NCI-H526 (cell line): ENCODE measurements around the gene KIF19.
A peak's percentile ranks its signal among the peaks of the same experiment; 100 is the strongest.

Source experiments
- DNase-seq, 2 experiments: peaks; one replicate each; lab custom pipeline; 2025; lab: John Stamatoyannopoulos, UW

KIF19 gene

DNA sequence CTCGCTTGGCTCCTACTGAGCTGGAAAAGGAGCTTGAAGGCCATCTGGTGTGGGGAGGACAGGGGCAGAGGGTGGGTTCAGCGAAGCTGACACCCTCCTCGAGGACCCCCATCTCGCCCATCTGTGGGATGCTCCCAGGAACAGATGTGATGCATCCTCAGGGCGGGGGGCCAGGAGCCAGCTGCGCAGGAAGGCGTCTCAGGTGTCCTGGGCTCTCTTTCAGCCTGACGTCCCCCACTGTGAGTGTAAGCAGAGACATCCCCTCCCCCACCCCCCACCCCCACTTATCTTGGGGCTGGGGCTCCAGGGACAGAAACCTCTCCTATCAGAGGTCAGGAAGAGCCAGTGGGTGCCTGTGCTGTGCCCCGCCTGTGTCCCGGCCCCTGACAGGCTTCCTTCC, 16.2 kb downstream of the KIF19 start:
- no peak for DNase-seq

DNA sequence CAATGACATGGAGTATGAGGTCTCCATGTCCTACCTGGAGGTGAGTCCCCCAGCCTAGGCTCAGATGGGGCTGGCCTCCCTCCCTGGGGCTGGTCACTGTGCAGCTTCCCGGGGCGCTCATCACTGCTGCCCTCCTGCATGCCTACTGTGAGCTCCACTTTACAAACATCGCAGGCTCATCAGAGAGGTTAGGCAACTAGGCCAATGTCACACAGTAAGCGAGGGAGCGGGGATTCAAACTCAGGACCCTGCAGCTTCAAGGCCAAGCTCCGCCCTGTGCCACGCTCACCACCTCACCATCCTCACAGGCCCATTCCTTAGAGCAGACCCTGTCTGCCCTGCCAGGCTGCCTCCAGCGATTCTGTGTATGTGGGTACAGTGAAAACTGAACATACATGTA, 17.1 kb downstream of the KIF19 start:
- DNase-seq: no peak

DNA sequence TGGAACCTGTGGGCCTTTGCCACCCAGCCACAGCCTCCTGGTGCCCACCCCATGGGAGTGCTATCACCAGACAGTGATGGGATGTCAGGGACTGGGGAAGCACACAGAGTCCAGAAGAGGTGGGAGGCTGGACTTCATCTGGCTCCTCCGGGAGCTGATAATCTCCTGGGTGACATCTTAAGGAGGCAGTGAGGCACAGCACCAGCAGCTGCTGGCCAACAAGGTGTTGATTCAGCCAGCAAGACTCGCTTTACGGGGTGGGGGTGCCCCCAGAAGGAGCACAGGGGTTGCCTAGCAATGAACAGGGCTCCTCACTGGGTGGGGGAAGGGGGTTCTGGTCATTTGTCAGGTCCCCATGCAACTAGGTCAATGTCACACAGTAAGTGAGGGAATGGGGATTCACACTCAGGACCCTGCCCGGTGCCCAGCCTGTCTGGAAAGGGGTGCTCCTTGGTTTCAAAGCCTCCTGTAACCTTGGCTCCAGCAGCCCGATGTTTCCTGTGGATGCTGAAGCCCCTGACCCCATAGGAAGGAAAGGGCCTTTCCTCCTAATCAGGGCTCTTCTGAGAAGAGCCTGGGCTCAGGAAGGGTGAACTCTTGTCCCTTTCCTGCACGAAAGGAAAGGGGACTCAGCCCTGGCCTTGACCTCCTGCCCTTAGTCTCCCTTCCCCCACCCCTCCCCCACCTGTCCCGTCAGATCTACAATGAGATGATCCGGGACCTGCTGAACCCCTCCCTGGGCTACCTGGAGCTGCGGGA, 17.7 kb downstream of the KIF19 start:
- no peak for DNase-seq

DNA sequence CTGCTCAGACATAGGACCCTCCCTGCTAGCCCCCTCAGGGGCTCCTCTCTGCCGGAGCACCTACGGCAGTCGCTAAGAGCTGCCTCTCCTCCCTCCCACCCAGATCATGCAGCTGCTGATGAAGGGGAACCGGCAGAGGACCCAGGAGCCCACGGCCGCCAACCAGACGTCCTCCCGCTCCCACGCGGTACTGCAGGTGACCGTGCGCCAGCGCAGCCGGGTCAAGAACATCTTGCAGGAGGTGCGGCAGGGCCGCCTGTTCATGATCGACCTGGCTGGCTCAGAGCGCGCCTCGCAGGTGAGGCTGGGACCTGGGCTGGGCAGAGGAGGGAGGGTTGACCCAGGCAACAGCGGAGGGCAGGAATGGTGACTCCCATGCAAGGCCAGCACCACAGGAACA, 18.6 kb downstream of the KIF19 start:
- no peak for DNase-seq

DNA sequence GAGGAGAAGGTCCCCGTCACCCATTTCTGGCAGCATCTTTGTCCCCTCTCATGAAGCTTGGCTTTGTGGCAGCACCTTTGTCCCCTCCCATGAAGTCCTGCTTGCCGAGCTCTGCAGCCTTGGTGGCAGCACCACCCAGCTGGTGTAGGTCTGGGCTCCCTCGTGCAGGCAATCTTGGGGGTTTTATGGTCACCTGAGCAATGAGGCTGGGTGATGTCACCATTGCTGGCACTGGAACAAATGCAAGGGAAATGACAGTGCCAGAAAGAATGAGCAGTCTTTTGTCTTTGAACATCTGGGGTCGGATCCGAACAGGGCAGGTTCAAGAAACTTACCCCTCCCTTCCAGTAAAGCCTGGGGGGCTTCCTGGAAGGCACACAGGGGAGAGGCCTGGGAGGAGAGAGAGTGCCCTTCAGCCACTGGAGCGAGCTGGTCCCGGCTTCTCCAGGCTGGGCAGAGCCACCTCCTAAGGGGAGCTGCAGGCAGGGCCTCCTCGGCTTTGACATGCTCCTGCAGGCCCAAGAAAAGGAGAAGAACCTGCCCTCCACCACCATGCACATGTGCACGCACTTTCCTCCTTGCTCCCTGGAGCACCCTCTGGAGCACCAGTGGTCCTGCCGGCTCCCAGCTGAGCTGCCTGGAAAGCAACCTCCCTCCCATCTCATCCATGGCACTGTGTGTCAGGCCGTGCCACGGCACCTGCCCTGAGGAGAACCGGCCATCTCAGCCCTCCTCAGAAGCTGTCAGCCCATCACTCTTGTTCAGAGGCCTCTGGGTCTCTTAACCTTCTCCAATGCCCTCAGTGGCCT, 19.6 kb downstream of the KIF19 start:
- DNase-seq: no peak

DNA sequence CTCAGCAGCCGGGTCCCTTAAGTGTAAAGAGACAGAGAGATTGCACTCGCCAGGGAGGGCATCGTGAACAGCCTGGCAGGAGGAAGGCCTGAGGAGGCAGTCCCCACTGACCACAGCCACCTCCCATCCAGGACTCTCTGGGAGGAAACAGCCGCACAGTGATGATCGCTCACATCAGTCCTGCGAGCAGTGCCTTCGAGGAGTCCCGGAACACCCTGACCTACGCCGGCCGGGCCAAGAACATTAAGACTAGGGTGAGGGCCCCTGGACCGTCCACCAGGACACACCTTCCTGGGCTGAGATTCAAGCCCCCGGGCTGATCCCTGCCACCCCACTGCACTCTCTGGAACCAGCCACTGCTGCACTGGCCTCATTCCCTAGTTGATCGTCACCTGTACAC, 21.6 kb downstream of the KIF19 start:
- DNase-seq: no peak

DNA sequence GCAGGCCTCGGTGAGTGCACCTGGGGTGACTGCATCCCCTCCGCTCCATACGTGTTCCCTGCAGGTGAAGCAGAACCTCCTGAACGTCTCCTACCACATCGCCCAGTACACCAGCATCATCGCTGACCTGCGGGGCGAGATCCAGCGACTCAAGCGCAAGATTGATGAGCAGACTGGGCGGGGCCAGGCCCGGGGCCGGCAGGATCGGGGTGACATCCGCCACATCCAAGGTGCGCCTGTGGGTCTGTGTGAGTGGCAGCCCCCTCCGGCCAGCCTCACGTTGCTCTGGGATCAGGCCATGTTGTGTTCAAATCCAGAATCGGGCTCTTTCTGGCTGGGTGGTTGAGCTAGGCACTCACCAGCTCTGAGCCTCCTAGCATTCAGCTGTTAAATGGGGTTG, 23.1 kb downstream of the KIF19 start:
- DNase-seq: no peak

DNA sequence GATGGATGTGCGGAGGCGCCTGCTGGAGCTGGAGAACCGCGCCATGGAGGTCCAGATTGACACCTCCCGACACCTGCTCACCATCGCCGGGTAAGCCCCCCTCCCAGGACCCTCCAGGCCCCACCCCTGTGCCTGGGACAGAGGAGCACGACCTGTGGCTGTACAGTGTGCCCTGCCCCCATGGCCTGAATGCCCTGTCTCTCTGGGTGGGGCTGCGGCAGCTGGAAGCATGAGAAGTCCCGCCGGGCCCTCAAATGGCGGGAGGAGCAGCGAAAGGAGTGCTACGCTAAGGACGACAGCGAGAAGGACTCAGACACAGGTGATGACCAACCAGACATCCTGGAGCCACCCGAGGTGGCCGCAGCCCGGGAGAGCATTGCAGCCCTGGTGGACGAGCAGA, 24.5 kb downstream of the KIF19 start:
- DNase-seq: no peak

DNA sequence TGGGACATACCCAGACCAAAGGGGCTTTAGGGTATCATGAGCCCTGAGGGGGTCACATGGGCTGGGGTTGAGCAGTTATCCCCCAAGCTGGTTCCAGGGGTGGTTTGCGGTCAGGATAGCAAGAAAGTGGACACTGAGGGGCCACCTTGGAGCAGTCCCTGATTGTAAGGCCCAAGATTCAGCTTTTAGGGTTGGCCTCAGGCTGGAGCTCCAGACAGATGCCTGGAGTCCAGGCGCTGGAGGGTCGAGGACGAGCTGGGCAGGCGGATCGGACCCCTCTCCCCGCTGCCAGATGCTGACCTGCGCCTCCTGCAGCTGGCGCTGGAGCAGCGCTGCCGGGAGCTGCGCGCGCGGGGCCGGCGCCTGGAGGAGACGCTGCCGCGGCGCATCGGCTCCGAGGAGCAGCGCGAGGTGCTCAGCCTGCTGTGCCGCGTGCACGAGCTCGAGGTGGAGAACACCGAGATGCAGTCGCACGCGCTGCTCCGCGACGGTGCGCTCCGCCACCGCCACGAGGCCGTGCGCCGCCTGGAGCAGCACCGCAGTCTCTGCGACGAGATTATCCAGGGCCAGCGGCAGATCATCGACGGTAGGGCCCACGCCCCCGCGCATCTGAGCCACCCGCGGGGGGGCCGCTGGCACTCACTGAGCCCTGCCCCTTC, 25.7 kb downstream of the KIF19 start:
- peak in 1 of 2 experiments; percentile 75 for DNase-seq

DNA sequence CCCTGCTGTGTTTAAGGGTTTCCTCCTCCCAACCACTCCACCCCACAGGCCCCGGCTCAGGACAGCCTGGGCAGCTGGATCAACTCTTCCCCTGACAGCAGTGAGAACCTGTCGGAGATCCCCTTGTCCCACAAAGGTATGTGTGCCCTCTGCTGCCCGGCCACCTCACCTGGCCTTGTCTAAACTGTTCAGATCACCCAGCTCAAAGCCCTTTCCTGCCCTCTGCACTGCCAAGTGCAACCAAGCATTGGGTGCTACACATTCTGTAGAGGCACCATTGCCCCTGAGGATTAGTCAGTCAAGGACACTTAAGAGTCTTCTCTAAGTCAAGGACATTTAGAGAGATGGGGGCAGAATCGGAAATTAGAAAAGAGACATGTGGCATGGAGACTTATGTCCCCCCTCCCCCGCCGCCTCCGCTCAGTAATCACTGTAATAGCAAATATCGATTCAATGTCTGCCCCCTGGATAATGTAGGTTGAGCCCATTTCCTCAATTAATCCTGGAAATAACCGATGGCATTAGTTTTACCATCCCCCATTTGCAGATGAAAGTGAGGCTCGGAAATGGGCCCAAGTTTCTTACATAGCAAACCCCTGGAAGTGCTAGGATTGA, 27.5 kb downstream of the KIF19 start:
- no peak for DNase-seq

DNA sequence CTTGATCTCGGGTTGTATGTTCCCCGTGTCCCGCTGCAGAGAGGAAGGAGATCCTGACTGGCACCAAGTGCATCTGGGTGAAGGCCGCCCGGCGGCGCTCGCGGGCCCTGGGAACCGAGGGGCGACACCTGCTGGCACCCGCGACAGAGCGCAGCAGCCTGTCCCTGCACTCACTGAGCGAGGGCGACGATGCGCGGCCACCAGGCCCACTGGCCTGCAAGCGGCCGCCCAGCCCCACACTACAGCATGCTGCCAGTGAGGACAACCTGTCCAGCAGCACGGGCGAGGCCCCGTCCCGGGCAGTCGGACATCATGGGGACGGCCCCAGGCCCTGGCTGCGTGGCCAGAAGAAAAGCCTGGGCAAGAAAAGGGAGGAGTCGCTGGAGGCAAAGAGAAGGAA, 28.1 kb downstream of the KIF19 start:
- DNase-seq: peak; percentile 39 to 85

DNA sequence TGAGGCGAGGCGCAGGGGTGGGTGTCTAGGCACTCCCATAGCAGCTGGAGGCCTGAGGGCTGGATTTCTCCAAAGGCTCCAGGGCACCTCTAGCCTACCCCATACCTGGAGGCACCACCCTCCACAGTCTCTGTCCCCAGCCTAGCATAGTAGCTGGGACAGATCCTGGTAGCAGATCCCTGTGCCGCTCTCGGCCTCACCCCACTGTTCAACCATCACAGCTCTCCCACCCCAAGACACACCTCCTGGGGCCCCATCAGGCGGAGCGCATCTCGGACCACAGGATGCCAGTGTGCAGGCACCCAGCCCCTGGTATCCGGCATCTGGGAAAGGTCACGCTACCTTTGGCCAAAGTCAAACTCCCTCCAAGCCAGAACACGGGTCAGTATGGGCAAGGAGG, 28.5 kb downstream of the KIF19 start:
- DNase-seq: no peak

DNA sequence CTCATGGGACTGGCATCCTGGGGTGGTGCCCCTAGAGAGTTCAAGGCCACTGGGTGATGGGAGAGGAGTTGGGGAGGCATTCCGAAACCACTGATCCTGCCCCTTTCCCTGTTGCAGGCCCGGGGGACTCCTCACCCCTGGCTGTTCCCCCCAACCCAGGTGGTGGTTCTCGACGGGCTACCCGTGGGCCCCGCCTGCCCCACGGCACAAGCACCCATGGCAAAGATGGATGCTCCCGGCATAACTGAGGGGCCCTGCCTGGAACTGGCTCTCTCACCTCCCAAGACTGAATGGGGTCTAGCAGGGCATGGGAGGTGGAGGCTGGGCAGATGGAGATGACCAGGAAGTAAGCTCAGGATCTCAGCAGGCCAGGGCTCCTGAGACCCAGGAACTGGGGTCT, 29.0 kb downstream of the KIF19 start:
- no peak for DNase-seq

DNA sequence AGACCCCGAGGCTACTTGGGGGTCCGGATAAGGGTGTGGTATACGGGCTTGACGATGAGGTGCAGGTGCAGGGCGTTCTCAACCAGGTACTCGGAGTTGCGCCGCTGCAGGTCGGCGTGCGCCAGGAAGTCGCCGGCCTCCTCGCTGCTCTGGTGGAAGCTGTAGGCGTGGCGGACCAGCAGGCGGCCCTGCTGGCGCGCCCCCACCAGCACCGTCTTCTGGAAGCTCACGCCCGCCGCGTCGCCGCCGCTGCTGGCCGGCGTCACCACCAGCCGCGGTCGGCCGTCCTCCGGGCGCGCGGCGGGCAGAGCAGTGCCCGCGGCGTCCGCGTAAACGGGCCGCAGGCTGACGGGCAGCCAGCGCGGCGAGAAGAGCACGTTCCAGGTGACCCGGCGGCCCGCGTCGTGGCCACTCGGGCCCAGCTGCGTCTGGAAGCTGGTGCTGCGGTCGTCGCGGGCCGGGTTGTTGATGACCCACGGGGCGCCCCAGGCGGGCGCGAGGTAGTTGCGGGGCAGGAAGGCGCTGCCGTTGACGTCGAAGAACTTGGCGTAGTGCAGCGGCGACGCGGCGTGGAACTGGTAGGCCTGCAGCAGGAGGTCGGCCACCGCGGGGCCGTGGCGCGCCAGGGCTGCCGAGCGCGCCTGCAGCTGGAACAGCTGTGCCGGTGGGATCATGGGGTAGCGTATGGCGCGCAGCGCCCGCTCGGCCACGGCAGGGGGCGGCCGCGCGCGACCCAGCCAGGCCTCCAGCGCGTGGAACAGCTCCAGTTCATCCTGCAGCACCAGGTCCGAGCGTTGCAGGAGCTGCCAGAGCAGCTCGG, 30.8 kb downstream of the KIF19 start:
- peak in 1 of 2 experiments; percentile 71 for DNase-seq

DNA sequence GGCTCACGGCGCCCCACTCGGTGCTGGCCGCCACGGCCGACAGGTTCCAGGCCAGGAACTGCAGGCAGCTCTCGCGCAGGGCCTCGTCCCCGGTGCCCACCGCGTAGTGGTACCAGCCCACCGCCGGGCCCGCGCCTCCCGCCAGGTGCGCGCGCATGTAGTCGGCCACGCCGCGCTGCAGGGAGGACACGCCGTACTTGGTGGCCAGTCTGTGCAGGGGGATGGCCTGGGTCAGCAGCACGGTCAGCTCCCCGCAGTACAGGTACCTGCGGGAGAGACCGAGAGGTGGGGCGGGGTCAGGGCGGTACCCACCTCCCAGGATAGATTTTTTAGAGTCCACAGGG, 31.4 kb downstream of the KIF19 start:
- no peak for DNase-seq

DNA sequence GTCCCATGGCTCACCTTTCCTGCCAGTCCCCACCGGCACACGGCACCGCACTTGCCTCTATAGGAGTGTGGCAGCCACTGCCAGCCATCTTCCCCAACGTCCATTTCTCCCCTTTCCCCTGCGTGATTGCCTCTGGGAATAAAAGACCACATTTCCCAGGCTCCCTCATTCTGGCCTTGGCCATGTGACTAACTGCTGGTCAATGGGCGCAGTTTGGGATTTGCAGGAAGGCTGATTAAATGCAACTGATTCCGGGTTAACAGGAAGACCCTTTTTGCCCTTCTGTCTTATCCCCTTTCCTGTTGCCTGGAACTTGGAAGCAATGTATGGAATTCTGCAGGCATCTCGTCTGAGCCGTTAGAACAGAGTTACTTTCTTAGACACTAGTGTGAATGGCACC, 32.7 kb downstream of the KIF19 start:
- DNase-seq: peak in 1 of 2 experiments; percentile 15

DNA sequence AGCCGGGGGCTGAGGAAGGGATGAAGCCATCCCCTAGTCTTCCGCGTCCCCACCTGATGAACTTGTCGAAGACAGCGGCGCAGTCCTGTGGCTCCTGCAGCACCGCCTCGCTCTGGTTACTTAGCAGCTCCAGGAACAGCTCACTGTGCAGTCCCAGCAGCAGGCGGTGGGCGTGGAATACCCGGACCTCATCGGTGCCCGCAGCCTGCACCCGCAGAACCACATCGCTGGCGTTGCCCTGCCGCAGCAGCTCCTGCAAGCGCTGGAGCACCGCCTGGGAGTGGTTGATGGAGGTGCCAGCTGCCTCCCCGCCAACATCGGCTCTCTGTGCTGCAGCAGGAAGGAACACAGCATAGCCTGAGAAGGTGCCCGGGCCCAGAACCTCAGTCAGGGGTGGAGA, 33.9 kb downstream of the KIF19 start:
- DNase-seq: no peak

DNA sequence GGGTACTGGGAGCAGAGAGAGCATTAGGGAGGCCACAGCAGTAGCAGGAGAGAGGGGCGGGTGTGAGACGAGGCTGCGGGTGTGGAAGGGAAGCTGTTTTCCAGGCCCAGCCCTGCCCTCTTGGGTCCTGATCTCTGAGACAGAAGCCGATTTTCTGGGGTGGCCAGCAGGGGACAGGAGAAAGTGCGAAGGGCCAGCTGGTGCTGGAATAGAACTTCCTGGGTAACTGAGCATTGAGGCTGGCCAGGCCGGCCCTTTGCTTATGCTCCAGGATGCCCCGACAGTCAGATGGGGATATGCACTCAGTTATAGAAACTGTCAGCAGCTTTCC, 34.8 kb downstream of the KIF19 start:
- no peak for DNase-seq

DNA sequence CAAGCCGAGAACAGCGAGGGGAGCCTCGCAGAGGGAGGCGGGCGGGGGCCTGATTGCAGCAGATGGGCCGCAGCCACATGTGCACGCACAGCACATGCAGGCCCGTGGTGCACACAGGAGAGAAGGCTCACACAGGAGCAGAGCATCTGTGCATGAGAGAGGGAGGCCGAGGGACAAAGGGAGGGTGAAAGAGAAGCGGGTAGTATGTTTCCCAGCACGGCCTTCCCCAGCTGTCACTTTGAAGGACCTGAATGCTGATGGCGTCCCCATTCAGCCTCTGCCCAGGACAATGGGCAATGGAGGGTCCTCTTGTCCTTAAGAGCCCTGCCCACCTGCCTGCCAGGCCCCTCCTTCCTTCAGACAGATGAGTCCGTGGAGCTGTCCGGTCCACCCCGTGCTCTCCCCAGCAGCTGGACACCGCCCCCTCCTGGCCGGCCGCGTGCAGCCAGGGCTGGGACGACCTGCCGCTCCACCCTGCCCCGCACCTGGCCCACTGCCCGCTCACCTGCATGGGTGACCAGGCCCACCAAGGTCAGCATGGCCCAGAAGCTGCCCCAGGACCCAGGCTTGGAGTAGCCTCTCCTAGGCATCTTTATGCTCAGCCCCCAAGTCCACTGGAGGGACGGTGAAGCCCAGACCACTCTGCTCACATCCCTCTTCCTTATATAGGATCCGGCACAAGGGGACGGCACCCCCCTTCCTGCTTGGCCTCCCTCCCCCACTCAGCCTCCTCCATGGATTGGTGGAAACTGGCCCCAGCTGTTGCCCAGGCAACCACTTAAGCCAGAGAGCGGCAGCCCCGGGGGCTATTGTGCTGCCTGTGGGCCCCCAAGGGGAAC, 35.4 kb downstream of the KIF19 start, which contains the start of gene BTBD17:
Gene BTBD17 (minus strand): TSS at position 639 of the 839 bp plus-strand sequence. CDS start 49 bp downstream, at position 590.
- DNase-seq: peak in 1 of 2 experiments; percentile 61

DNA sequence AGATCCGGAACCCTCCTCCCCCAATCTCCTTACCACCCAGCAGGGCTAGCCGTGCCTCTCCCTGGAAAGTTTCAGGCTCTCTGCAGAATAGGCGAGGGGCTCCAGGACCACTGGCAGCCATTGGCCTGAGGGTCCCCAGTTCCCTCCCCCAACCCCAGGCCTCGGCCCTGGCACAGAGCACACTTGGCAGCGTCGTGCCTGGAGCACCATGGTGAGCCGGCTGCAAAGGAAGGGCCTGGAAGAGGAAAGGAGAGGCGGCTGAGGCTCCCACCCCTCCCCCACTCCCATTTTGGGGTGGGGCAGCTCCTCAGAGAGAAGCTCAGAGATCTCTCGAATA, 36.0 kb downstream of the KIF19 start:
- no peak for DNase-seq
